Lower leg skin (tissue), 4 donors: ENCODE data around the gene IL1A. TPM values are rescaled to one million over a fixed set of nuclear protein-coding genes. Genes with fewer than 3 reads are reported as not detected.

Experiments used
- DNase-seq, 2 donors: peaks; one replicate each; pipeline ENCODE4 v3.0.0-alpha.2; 2019; ENCODE audit warnings: low spot score in 2 of 2
- H3K4me3 ChIP-seq: fragments of 200-600 bp; sonication (generic); 2 replicates; pipeline ENCODE4 v1.5.1; 2017; ENCODE audit warnings: mild to moderate bottlenecking, low read depth; ENCODE audit not compliant: poor library complexity, severe bottlenecking
- CTCF ChIP-seq, 3 donors: fragments of 450-650 bp; IDR thresholded peaks; one replicate each; pipeline ENCODE4 v1.5.1; 2016; ENCODE audit warnings: antibody characterized with exemption in 3 of 3, mild to moderate bottlenecking in 3 of 3, moderate library complexity in 2 of 3
- POLR2A ChIP-seq, 2 donors: fragments of 450-650 bp; IDR thresholded peaks; one replicate each; pipeline ENCODE4 v1.6.1; 2016 to 2017; ENCODE audit warnings: antibody characterized with exemption in 2 of 2, mild to moderate bottlenecking in 1 of 2, moderate library complexity in 1 of 2
- WGBS, 2 donors: methylation state at CpG; one replicate each; pipeline ENCODE4 v1.1.5; 2018; 5-methylcytosine and 5-hydroxymethylcytosine counted together
- intact Hi-C: fragments of 100-400 bp; cut with DNase I; formaldehyde crosslinking; loops from one replicate; pipeline ENCODE4 v1.15.0; 2023; ENCODE audit warnings: low total_unique reads
- total RNA-seq, 4 donors: library from RNA; depleted of rRNA; stranded (reverse); fragments of >200 nt; gene quantifications; one replicate each; pipeline ENCODE4 v1.1.0, GENCODE V29; 2016

Gene IL1A
- total RNA-seq, 4 donors from 2014 or later = 0.53 to 5.3 (median 0.84) TPM

GRCh38 chr2:112774536-112775285, 9.6 kb downstream of the IL1A start:
- DNase-seq = no peak
- WGBS, 2 donors = 96 to 99% methylated on average over 3 of the region's 3 CpGs
- no peak overlapping the region for H3K4me3 ChIP-seq
- intact Hi-C loops = no loop called here
- TF ChIP-seq POLR2A (IDR thresholded peaks at IDR 0.05) (no peak), CTCF (IDR thresholded peaks at IDR 0.05) (no peak)

- TF ChIP-seq POLR2A (IDR thresholded peaks at IDR 0.05) (no peak), CTCF (IDR thresholded peaks at IDR 0.05) (no peak)
- 76 to 80% methylated on average over 2 of the region's 2 CpGs for WGBS, 2 donors
- intact Hi-C loops = no loop called here
- no peak for DNase-seq
- no peak overlapping the region for H3K4me3 ChIP-seq
Observed at GRCh38 chr2:112773556-112773955, 10.7 kb downstream of the IL1A start.

GRCh38 chr2:112772911-112773475, 11.3 kb downstream of the IL1A start:
- TF ChIP-seq POLR2A (IDR thresholded peaks at IDR 0.05) (no peak), CTCF (IDR thresholded peaks at IDR 0.05) (no peak)
- 32 to 64% methylated on average over 2 of the region's 2 CpGs for WGBS, 2 donors
- no peak overlapping the region for H3K4me3 ChIP-seq
- DNase-seq = no peak
- intact Hi-C loops = no loop called here

GRCh38 chr2:112772322-112772721, 12.0 kb downstream of the IL1A start:
- DNase-seq = no peak
- intact Hi-C loops = no loop called here
- 73 to 79% methylated on average over 4 of the region's 4 CpGs for WGBS, 2 donors
- no peak overlapping the region for H3K4me3 ChIP-seq
- TF ChIP-seq POLR2A (IDR thresholded peaks at IDR 0.05) (no peak), CTCF (IDR thresholded peaks at IDR 0.05) (no peak)

- 39 to 54% methylated on average over 1 of the region's 1 CpG for WGBS, 2 donors
- TF ChIP-seq POLR2A (IDR thresholded peaks at IDR 0.05) (no peak), CTCF (IDR thresholded peaks at IDR 0.05) (no peak)
- intact Hi-C loops = no loop called here
- no peak for DNase-seq
- H3K4me3 ChIP-seq = no peak overlapping the region
Observed at GRCh38 chr2:112768432-112768831, 15.9 kb downstream of the IL1A start.
